GM19025 (cell line): ENCODE results near the gene CYB5A.

Experiments used
- ATAC-seq: cut with Tn5 transposase; IDR thresholded peaks from one replicate; pipeline ENCODE4 v1.9.1; 2021; ENCODE audit warnings: mild to moderate bottlenecking, low read depth, moderate library complexity; ENCODE audit not compliant: unreplicated experiment

CYB5A gene

DNA sequence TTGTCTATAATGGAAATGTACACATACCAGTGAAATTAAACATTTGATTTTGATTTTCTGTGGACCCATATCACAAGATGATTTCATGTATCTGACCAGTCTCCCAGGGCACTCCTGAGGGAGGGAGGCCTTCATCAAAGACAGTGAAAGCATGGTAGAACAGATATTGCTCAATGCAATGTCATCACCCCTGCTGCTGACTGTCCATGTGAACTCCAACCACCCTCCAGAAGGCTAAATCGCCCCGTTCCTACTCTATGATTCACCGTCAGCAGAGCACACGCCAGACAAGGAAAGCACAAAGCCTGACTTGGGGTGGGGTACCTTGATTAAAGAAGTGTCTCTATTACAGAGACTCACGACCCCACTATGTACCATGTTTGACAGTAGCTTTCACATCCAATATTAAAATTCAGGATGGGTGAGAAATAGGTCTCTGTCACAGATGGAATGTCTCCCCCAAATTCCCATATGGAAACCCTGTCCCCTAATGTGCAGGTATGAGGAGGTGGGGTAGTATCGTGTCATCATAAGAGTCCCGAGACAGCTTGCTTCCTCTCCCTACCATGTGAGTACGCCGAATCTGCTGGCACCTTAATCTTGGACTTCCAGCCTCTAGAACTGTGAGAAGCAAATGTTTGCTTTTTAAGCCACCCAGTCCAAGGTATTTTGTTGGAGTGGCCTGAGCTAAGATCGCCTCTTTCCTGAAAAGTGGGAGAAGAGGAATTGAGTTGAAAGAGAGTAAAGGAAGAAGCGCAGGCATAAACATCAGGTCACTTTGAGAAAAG, 42.4 kb downstream of the CYB5A start:
- ATAC-seq: no peak

DNA sequence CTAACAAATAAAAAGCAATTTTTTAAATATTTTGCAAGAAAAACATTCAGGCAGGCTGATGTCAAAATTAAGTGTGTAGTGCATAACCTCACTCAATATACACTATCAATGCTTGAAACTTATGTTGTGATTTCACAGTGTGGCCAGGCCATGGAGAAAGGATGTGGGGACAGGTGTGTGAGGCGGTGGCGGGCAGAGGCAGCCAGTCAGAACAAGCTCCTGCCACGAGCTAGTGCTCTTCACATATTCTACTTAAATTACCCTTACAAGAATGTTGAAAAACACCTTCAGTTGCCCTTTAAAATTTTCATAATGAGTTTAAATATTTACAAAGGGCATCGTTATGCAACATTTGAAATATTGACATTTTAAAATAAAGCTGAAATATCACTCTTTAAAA, 43.2 kb downstream of the CYB5A start:
- ATAC-seq: peak; percentile 72

DNA sequence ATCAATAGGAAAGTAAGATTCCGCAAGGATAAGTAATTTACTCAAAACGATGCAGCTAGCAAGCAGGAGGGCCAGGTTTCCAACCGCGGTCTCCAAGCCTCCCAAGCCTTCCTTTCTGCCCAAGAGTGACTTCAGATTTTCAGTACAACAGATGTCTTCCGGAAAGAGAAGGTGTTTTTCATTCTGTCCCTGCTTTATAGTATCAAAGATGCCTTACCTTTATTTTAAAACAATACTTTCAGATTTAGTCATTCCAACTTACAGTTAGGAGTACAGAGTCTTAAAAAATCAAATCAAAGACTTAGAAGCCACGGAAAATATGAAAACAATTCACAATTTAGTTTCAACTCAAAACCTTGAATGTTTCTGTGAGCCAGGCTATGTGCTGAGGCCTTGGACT, 43.6 kb downstream of the CYB5A start:
- ATAC-seq: no peak

DNA sequence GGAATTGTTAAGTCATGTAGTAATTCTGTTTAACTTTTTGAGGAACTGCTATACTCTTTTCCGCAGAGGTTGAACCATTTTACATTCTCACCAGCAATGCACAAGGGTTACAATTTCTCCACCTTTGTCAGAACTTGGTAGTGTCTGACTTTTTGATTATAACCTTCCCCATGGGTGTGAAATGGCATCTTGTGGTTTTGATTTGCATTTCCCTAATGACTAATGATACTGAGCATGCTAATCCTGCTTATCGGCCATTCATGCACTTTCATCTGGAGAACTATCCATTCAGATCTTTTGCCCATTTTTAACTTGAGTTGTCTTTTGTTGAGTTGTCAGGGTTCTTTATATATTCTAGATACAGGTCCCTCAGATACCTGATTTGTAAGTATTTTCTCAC, 47.2 kb downstream of the CYB5A start:
- ATAC-seq: no peak

DNA sequence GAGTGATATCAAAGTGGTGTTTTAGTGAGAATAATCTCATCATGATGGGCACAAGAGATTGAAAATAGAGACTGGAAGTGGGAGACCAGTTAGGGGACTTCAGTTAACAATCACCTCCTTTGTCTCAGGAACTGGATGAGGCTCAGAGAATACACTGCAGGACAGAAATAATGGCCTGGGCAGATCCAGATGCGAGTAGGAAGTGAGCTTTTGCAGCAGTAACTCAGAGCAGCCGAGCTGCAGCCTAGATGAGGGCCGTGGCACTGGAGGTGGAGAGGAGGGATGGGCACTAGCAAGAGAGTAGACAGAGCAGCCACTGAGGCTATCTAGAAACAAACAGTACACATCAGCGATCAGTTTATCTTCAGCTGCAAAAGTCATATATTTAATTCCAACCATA, 48.6 kb downstream of the CYB5A start:
- ATAC-seq: no peak

DNA sequence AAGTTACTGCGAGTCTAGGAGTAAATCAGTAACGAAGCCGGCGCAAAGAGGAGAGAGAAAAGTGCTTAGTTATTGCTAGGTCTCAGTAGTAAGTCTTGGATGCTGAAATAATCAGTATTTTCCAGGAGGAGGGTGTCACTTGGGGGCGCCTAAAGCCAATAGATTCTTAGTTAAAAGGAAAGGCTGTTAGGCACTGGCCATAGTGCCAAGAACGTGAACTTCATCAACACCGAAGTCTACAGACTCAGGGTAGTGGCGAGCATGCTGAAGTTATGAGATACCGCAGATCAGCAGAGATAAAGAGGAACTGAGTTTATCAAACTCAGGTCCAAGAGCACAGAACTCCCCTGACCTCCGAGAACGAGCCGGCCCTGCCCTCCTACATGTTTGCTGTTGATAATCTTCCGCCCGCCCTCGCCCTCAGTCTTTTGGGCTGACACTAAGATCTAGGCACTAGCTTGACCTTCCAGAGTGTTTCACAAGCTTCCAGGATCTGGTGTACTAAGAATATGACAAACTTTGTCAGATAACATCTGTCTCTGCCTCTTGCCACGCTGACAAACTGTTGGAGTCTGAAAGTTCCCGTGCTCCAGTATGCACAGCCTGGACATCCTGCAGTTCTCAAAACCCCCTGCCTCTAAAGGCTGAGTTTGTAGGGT, 49.2 kb downstream of the CYB5A start:
- no peak for ATAC-seq

DNA sequence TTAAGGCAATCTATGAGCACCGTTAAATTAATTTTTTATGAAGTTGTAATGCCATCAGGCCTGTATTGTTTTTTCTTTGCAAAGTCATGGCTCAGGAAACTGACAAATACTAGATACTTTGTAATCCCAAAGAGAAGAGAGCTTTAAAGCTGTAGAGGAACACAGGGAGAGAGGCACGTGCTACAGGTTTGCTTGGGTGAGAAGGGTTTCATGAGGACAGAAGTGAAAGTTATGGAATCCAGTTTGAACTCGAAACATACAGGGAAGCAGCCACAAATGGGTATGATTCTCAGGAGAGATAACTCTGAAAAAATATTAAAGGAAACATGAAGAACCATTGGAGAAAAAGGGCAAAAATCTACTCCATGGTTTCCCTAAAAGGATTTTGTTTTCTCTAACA, 49.8 kb downstream of the CYB5A start:
- no peak for ATAC-seq

DNA sequence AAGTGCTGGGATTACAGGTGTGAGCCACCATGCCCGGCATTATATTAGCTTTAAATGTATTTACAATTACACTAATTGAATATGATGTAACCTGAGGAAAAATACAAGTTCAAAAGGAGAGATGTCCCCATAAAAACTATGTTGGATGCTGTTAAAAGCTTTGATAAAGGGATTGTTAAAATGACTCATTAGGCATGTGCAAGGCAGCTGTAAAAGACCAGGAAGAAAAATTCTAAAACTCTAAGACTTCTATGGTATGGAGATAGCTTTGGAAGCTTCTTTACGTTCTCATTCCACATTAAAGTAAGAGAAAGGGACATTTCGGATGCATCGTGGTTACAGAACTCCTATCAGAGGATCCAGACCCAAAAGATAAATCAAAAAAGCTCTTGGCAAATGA, 50.3 kb downstream of the CYB5A start:
- no peak for ATAC-seq

DNA sequence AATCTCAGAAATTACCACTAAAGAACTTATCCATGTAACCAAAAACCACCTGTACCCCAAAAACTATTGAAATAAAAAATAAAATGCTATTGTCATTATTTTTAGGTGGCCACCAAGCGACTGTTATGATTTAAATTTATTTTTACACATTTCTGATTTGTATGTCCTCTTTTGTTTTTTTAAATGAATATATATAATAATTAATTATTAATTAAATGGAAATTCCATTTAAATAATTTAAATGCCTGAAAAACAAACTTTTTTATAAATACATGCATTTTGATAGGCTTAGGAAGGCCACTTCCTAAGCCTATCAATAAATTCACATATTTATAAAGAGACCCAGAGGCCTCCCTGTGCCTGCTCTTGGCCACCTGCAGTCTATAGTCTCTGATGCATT, 52.2 kb downstream of the CYB5A start:
- no peak for ATAC-seq

DNA sequence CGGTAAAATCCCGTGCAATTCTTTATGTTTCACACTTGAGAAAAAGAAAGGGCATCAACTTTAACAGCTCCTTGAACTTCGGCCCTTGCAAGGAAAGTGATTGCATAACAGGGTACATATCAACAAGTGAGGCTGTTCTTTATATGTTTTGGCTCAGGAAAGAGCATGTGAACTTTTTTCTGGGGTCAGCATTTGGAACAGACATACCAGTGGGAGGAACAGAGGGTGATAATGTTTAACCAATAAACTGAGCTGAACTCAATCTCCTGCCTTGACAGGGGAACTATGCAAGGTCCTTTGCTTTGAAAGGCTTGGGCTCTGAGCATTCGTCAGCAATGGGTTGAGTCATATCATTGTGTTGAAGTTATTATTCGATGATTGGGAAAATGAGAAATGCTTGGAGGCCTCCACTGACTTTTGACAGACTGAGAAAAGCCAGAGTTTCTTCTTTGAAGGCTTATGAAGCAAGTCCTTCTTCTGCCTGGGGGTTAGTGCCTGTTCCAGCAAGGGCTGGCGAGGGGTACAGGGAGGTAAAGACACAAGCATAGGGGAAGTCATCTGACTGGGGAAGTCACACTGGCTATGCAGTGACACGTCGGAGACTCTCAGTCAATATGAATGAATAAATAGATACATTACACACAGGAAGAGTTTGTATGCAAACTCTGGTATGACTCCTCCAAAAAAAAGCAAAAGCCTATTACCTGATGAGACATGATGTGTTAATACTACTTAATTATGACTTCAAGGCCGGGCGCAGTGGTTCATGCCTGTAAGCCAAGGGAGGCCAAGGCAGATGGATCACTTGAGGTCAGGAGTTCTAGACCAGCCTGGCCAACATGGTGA, 57.2 kb downstream of the CYB5A start:
- no peak for ATAC-seq

DNA sequence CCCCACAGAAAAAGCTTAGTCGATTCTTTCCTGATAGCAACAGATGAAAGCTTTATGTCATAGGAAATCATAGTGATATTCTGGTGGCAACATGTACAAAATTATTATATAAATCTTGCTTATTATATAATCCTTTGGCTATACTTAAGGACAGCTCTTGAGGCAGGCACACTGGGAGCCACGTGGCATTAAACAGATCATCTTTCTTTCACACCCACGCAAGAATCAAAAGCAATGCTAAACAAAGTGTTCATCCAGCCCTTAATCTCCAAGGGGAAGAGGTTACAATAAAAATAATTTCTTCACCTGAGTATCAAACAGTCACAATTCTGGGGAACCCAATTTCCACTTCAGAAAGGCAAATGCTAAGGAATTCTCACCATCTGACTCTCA, 57.8 kb downstream of the CYB5A start:
- no peak for ATAC-seq

DNA sequence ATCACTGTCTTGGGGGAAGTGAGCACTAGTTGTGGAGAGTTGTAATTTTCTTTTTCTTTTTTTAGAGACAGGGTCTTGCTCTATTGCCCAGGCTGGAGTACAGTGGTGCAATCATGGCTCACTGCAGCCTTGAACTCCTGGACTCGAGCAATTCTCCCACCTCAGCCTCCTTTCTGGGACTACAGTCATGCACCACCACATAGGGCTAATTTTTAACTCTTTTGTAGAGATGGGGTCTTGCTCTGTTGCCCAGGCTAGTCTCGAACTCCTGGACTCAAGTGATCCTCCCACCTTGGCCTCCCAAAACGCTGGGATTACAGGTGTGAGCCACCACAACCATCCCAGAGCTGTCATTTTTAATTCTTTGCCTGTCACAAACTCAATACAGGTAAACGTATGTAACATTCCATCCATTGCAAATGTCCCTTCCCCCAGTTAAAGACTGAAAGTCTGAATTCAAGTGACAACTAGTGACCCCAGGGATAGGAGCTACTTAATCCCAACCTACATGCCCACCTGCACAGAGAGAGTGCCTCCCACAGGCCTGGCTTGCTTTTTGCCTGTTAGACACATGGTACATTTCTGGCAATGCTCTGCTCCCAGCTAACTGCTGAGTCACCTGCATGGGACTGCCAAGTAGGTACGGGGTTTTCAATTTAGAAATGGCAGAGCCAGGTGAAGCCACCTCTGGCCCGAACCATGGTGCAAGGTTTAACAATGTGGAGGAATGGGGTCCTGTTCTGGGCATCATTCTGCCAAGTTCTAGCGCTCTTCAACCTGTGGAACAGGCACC, 60.6 kb downstream of the CYB5A start:
- no peak for ATAC-seq

DNA sequence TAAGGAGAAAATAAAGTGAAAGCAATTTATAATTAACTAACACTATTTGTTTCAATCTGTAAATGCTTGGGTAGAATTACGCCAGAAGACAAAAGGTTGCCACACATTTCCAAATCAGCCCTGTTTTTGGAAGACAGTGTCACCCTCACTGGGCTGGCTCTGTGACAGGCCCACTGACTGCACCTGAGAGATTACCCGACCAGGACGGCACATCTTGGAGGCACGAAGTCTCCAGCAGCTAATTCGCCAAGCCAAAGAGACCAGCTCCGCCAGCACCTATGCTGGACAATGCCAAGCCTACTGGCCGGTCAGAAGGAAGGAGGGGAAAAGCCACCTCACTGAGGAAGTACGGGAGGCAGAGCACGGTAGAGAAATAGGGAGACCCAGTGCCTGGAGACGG, 61.9 kb downstream of the CYB5A start:
- ATAC-seq: no peak

DNA sequence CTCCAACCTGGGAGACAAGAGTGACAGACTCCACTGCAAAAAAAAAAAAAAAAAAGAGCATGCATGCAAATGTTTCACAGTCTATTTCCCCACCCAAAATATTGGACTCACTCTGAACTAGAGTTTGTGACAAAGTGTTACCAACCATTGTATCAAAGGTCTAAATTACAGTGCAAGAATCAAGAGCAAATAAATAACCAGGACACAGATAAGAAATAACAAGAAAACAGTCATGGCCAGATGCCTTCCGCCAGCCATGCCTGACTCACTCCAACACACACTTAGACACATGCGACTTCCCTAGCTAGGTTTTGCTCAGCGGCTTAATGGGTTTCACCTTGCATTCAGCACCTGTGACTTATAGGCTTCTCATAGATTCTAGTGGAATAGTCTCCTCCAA, 62.8 kb downstream of the CYB5A start:
- ATAC-seq: no peak

DNA sequence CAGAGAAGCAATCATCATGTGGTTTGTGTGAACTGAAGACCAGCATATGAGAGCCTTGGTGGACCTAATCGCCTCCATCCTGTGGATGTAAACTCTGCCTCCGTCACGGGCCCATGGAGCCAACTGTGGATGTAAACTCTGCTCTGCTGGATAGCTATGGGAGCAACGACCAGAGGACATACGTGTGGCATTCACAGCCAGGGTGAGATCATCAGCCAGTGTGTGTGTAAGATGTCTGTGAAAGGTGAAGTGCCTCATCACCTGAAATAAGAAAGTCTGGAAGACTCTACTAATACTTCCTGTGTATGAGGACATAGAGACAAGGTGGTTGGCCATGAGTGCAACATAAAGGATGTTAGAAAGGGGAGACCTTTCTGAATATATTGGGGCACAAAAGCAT, 63.5 kb downstream of the CYB5A start:
- ATAC-seq: no peak

DNA sequence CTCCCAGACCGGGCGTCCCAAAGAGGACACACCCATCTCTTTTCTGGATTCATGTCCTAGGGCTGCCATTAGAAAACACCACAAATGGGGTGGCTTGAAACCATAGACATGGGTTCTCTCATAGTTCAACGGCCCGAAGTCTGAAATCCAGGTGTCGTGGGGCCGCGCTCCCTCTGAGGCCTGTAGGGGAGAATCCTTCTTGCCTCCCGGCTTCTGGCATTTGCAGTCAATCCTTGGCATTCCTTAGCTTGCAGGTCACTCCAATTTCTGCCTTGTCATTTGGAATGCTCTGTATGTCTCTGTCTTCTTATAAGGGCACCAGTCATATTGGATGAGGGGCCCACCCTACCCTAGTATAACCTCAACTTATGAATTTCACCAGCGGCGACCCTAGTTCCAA, 65.1 kb downstream of the CYB5A start:
- no peak for ATAC-seq

DNA sequence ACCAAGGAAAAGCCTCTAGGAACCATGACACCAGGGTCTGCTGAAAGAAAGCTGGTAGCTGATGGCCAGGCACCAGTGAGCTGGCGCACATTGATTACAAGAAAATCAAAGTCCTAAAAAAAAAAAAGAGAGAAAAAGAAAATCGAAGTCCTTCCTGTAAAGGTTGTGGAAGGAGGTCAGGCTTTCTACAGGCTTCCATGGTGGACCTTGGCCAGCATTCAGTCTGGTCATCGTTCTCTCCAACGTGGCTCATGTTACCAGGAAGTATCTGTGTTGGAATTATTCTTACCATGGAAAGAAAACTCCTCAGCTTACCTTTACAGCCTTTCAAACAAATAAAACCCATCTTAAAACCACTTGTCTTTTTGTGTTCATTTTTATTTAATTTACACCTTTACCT, 65.6 kb downstream of the CYB5A start:
- ATAC-seq: no peak

DNA sequence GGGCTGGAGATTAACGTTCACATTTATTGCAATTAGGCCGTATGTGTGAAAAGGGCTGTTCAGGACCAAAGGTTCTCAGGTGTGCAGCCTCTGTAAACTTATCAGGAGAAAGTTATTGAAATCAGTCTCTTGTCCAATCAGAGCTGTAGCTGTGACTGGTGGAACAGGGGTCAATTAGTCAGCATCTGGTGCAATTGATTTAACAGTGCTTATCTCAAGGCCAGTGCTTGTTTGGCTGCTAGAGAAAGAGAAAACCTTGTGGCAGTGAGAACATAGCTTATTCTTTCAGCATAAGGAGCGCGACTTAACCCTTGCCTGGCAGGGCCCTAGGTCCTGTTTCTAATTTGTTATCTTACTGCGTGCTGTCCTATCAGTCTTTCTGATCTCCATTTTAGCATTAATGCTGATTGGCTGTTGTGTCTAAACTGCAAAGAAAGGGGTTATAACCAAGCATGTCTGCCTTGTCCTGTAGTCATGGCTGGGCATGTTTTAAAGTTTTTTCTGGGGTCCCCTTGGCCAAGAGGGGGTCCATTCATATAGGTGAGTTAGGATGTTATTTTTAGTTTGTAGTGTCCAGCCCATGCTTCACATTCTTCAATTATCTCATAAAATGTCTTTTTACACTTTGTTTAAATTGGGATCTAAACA, 66.4 kb downstream of the CYB5A start:
- no peak for ATAC-seq

DNA sequence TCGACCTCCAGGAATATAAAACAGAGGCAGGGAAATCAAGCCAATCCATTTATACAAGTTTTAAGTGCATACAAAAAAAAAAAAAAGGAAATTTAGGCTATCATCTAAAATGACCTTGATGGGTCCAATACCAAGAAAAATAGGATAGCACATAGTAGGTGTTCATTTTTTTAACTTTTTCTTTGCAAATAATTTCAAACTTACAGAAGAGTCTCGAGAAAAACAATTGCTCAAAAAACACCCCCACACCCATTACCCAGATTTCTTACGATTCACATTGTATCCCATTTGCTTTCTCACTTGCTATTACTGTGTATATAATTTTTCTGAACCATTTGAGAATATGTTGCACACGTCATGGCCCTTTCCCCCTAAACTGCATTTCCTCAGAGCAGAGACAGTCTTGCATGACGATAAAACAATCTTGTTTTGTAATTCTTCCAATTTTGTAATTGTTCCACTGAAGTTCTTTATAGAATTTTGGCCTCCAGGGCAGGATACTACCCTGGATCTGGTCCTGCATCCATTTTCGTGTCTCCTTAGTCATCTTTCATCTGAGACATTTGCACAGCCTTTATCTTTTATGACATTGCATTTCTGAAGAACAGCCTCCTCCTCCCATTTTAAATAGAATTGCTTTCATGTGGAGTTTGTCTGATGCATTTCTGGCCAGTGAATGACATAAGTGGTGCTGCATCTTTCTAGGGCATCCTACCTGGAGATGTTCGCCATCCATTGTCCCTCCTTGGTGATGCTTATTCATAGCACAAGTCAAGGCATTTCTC, 68.9 kb downstream of the CYB5A start:
- no peak for ATAC-seq
